Activated naive CD8-positive, alpha-beta T cell treated with anti-CD3 and anti-CD28 coated beads, Interleukin-2, amount 50 U/mL, for 16 hours (primary cell): ENCODE measurements around the gene KCNJ15.
"Not testable (repeated sequence)": the region's sequence is repeated elsewhere in the genome, so short reads cannot be mapped to it uniquely, and the experiment has no call there.

ENCODE experiments used
- DNase-seq: peaks from one replicate; pipeline ENCODE4 v3.0.0-alpha.2; 2020; ENCODE audit warnings: low read depth, low spot score

KCNJ15 gene

GRCh38 chr21:38244885-38245869, 11.6 kb upstream of the KCNJ15 start:
- peak; percentile 25 for DNase-seq

GRCh38 chr21:38246511-38246910, 10.3 kb upstream of the KCNJ15 start:
- DNase-seq = no peak

- not testable (repeated sequence) for DNase-seq
Measured at GRCh38 chr21:38247054-38247453, 9.7 kb upstream of the KCNJ15 start.

DNA sequence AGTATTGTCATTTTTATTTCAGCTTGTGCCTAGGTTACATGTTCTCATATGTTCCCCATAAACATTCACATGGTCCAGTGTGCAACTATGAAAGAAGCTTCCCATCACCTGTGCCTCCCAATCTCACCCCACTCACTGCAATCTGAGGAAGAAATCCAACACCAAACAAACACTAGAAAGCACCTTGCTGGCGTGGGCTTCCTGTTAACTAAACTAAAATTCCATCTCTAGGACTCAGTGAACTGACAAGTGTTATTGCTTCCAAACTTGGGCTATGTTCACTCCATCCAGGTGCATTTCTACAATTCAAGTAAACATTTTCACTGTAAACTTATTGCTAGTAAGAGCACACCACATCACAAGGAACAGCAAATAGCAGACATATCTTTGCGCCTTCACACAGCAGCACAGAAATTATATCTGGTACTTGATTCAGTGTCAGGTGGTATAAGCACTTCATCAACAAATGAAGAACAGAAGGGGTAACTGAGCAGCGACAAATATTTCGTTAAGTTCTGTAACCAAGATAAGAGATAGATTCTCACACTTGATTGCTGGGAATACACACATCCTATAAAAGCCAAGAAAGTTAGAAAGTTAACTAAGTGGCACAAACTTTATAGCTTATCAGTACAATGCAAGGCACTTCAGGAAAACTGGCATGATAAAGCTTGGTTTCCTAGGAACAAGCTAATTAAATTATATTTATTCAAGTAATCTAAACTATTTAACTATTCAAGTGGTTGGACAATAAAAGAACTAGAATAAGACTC, 8.9 kb upstream of the KCNJ15 start:
- no peak for DNase-seq

GRCh38 chr21:38249256-38249655, 7.5 kb upstream of the KCNJ15 start:
- no peak for DNase-seq

DNA sequence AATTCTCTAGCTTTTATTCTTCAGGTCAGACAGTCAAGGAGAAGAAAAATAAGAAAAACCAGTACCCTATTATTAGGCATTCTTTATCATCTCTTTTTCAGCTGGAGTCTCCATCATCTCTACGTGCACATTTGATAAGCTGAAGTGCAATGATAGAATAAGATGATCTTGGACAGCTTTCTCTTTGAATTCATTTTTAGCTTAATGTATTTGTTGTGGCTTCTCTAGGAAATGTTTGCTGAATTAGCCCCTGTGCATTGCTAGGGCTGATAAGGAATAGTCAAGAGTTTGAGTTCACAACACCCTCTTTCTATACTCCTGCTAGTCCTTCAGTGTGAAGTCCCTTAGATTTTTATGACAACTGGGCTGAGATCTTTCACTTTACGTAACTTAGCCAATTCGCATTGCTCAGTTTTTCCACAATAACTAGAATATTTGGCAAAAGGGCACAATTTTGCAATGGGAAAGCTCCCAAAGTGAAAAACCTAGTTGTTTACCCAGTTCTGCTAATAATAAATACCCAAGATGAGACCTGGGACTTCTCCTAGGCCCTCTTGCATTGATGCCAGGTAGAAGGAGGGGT, 7.0 kb upstream of the KCNJ15 start:
- no peak for DNase-seq

- no peak for DNase-seq
Measured at GRCh38 chr21:38250991-38251418, 5.8 kb upstream of the KCNJ15 start.

DNA sequence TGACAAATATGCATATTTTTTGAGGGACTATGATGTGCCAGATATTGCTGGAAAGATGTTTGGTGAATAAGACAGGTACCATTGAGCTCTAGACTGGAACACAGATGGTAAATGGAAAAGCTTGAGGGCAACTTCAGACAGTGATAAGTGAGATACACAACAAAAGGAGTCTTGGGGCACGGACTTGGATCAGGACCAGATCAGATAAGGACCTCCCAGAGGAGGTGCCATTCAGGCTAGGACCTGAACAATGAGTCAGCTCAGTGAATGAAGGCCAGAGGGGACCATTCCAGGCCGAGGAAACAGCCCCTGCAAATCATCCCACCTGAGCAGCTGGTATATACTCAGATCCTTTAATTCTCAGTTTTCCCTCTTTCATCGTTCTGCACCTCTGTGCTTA, 1.8 kb upstream of the KCNJ15 start:
- DNase-seq = no peak

DNA sequence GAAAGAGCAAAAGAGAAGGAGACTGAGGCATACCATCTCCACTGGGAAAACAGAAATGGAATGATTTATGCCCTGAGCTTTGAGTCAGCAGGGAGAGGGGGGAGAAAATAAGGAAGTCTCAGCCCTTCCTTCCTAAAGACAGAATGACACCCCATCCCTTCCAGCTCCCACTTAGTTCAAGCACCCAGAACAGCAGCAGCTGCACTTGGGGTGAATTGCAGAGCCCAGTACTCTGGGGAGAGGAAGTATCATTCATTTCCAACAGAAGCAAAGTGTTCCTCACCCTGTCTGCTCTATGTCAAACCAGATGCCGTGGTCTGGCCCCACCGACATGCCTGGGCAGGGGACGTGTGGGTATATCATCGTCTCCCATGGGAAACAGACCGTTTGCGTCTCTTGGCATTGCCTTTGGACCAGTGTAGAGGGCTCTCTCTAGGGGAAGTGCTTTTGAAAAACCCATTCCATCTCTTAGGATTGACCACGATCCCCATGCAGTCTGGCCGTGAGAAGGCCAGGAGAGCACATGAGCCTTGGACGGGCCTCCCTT, 1.1 kb upstream of the KCNJ15 start:
- DNase-seq = no peak

DNA sequence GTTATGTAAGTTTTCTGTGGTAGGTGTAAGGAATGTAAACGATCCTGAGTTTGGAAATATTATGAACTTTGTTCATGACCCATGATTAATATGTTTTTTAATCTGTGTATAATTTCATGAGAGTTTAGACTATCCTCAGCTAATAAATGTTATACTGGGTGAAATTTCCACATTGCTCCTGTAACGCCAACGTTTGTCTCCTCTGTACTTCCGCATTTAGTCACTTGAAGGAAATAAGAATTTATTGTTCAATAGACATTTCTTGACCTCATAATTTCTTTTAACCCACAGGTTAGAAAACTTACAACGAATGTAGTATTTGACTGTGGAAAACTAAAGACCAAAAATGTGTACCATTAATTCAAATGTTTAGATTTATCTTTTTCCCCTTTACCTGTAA, 876 bp downstream of the KCNJ15 start:
- DNase-seq = no peak

DNA sequence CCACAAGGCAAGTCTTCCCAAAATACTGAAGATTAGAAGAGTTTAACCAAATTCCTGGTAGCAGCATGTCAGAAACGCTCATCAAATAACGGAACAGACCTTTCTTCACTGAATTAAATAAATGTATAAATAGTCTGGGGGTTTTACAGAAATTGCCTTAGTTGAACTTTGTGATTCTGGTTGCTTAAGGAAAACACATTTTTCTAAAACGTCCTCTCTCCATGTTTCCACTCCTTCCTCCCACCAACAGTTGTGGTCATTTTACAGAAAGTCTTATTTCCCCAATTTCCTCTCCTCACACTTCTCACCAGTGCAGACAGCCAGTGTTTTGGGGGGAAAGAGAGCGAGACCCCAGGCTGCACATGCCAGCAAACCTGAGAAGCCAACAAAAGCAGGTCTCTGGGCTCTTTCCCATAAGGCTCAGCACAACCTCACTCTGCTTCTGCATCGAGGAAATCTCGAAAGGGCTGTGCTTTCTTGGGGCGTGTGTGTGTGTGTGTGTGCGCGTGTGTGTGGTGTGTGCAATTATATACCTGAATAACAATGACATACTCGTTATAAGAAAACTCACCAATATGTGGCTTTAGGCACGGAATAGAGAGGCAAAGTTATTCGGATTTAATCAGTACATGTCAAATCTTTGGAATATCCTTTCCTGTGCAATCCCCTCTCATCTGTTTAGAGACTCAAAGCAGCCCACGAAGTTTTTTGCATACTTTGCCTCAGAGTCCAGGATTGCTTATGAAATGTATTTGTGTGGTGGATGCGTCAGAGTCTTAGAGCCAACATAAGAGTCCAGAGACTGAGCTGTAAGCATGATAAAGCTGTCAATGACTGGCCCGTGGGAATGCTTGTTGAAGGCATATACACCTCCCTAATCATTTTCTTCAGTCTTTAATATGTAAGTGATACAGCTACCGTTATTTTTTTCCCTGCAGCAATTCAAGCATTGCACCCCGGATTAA, 2.0 kb downstream of the KCNJ15 start:
- no peak for DNase-seq

DNA sequence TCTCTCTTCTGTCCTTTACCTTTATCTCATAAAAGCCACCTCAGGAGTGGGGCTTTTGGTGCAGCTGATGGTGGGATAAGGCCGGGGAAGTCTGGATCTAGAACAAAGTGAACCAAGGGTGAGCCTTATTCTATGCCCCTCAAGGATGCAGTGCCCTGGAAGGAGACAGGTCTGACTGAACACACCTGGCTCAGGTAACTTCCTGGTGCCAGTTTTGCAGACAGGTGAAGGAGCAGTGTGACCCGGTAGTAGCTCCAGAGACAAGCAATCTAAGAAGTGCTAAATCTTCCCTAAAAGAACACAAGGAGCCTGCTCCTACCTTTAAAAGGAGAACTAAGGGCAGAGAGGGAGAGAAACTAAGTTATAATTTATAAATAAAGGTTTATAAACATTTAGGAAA, 2.9 kb downstream of the KCNJ15 start:
- DNase-seq = no peak

GRCh38 chr21:38260426-38260825, 3.6 kb downstream of the KCNJ15 start:
- no peak for DNase-seq

GRCh38 chr21:38261851-38262250, 5.1 kb downstream of the KCNJ15 start:
- no peak for DNase-seq

- no peak for DNase-seq
Measured at GRCh38 chr21:38263493-38263892, 6.7 kb downstream of the KCNJ15 start.

- DNase-seq = no peak
Measured at GRCh38 chr21:38264571-38264970, 7.8 kb downstream of the KCNJ15 start.

- DNase-seq = no peak
Measured at GRCh38 chr21:38265166-38265565, 8.4 kb downstream of the KCNJ15 start.

- DNase-seq = no peak
Measured at GRCh38 chr21:38266732-38267131, 9.9 kb downstream of the KCNJ15 start.

DNA sequence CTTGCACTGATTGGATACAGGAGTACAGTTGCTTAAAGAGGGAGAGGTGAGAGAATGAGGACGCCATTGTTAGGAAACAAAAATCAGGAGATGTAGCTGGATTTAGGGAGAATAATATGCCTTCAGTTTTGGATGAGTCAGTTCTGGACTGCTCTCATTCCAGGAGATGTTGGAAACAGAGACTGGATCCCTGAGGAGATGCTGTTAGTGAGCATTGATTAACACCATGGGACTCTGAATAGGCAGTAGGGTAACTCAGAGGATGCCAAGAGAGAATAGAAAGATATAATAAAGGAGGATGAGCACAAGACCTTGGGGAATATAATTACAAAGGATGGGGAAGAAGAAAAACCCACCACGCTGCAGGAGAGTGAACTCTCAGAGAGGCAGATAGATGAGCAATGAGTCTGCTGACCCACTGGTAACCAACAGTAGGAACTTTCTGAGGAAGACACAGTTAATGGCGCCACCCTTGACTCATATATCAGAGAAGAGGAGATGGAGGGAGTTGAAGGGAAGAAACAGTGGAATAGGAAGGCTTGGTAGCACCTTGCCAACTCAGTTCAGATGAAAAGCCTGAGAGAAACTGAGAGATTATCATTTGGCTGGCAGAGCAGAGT, 10.5 kb downstream of the KCNJ15 start:
- DNase-seq = no peak
